MCF 10A (cell line): Measurements from ENCODE around the gene RYR1. TPM values are rescaled to one million over a fixed set of nuclear protein-coding genes. Genes with fewer than 3 reads are reported as not detected.
"Not testable (repeated sequence)": the region's sequence is repeated elsewhere in the genome, so short reads cannot be mapped to it uniquely, and the experiment has no call there.

ENCODE experiments used
- BruUV-seq: library from RNA; stranded (reverse); fragments of 400-500 nt; replicated peaks from 2 replicates; lab custom pipeline; 2021; lab: Mats Ljungman, UMichigan
- CTCF ChIA-PET: fragments of 300-600 bp; sonication (Branson Sonifier 250); formaldehyde crosslinking; extraction: SDS; loops from one replicate; lab custom pipeline; 2021; ENCODE audit warnings: antibody characterized with exemption, inconsistent platforms; lab: Yijun Ruan, JAX
- POLR2A ChIA-PET: fragments of 300-600, 350-650 bp; sonication (Branson Sonifier 250); formaldehyde crosslinking; extraction: SDS; loops from one replicate; lab custom pipeline; 2020; ENCODE audit warnings: antibody characterized with exemption, inconsistent platforms; lab: Yijun Ruan, JAX
- DNase-seq: peaks from one replicate; pipeline ENCODE4 v3.0.0-alpha.2; 2018; ENCODE audit not compliant: unreplicated experiment
- H3K27ac Mint-ChIP-seq: one replicate; pipeline ENCODE4 v1.8.0; 2022; ENCODE audit warnings: mild to moderate bottlenecking, low read depth, mixed read lengths; ENCODE audit not compliant: unreplicated experiment
- H3K27me3 Mint-ChIP-seq: one replicate; pipeline ENCODE4 v1.8.0; 2022; ENCODE audit warnings: mixed read lengths; ENCODE audit not compliant: insufficient read depth, unreplicated experiment
- H3K36me3 Mint-ChIP-seq: one replicate; pipeline ENCODE4 v1.8.0; 2022; ENCODE audit warnings: mild to moderate bottlenecking, moderate library complexity, mixed read lengths; ENCODE audit not compliant: insufficient read depth, unreplicated experiment
- H3K4me1 Mint-ChIP-seq: one replicate; pipeline ENCODE4 v1.8.0; 2022; ENCODE audit warnings: mixed read lengths; ENCODE audit not compliant: insufficient read depth, unreplicated experiment
- H3K4me3 Mint-ChIP-seq: one replicate; pipeline ENCODE4 v1.8.0; 2022; ENCODE audit warnings: mild to moderate bottlenecking, moderate library complexity, mixed read lengths; ENCODE audit not compliant: unreplicated experiment
- H3K9me3 Mint-ChIP-seq: one replicate; pipeline ENCODE4 v1.8.0; 2022; ENCODE audit warnings: mixed read lengths; ENCODE audit not compliant: unreplicated experiment
- intact Hi-C: fragments of 100-400 bp; cut with micrococcal nuclease; formaldehyde crosslinking; loops from 2 replicates; pipeline ENCODE4 v1.14.1; 2022
- total RNA-seq: library from RNA; stranded (reverse); gene quantifications from 2 replicates; pipeline ENCODE4 v1.2.3, GENCODE V29; 2022
- TF ChIP-seq, protein P1 (sequence below): fragments of 200-600 bp; IDR thresholded peaks from one replicate; pipeline ENCODE4 v1.8.0; 2022; ENCODE audit warnings: antibody characterized with exemption, mild to moderate bottlenecking; ENCODE audit not compliant: unreplicated experiment

RYR1 gene
- total RNA-seq, 1 experiment from 2014 or later = 0.28 TPM

- no peaks in the 10 kb centered on the region for H3K9me3 Mint-ChIP-seq
- peaks cover 10% of the 10 kb centered on the region for H3K4me1 Mint-ChIP-seq
- intact Hi-C loops = no loop called here
- no peaks in the 10 kb centered on the region for H3K27me3 Mint-ChIP-seq
- TF ChIP-seq, protein P1, sequence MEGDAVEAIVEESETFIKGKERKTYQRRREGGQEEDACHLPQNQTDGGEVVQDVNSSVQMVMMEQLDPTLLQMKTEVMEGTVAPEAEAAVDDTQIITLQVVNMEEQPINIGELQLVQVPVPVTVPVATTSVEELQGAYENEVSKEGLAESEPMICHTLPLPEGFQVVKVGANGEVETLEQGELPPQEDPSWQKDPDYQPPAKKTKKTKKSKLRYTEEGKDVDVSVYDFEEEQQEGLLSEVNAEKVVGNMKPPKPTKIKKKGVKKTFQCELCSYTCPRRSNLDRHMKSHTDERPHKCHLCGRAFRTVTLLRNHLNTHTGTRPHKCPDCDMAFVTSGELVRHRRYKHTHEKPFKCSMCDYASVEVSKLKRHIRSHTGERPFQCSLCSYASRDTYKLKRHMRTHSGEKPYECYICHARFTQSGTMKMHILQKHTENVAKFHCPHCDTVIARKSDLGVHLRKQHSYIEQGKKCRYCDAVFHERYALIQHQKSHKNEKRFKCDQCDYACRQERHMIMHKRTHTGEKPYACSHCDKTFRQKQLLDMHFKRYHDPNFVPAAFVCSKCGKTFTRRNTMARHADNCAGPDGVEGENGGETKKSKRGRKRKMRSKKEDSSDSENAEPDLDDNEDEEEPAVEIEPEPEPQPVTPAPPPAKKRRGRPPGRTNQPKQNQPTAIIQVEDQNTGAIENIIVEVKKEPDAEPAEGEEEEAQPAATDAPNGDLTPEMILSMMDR = no peak
- BruUV-seq = no TSS peak
- ChIA-PET POLR2A (no interaction called here), CTCF (no interaction called here)
- DNase-seq = no peak
- H3K4me3 Mint-ChIP-seq = no peak overlapping the region
- H3K27ac Mint-ChIP-seq = no peak overlapping the region
- peaks cover 15% of the 10 kb centered on the region for H3K36me3 Mint-ChIP-seq
Observed at GRCh38 chr19:38411041-38411712, 22.3 kb upstream of the RYR1 start.

DNA sequence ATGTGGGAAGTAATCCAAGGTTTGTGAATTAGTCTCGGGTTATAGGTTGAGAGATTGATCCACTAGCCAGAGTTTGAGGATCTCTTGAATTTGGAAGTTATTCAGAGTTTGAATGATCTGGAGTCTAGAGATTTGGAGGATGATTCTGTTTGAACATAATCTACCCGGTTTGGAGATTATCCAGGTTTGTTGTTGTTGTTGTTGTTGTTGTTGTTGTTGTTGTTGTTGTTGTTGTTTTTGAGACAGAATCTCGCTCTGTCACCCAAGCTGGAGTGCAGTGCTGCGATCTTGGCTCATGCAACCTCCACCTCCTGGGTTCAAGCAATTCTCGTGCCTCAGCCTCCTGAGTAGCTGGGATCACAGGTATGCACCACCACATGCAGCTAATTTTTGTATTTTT is 21.6 kb upstream of the RYR1 start:
- CTCF ChIA-PET = interaction anchor here (1.5 kb wide), 1 partner anchor 9 kb away, joined by 10 read pairs; the partner anchor contains the start of gene FAM98C
- Mint-ChIP-seq H3K4me1 (peaks cover 12% of the 10 kb centered on the region), H3K36me3 (peaks cover 13% of the 10 kb centered on the region)
- H3K27me3 Mint-ChIP-seq, H3K27ac Mint-ChIP-seq, POLR2A ChIA-PET, H3K4me3 Mint-ChIP-seq, H3K9me3 Mint-ChIP-seq, DNase-seq, intact Hi-C loops, BruUV-seq: not testable (repeated sequence)

GRCh38 chr19:38412491-38412890 is 21.0 kb upstream of the RYR1 start:
- H3K36me3 Mint-ChIP-seq = peaks cover 7% of the 10 kb centered on the region
- H3K4me3 Mint-ChIP-seq = no peak overlapping the region
- H3K9me3 Mint-ChIP-seq = no peaks in the 10 kb centered on the region
- no peak for DNase-seq
- H3K4me1 Mint-ChIP-seq = peaks cover 18% of the 10 kb centered on the region
- BruUV-seq = no TSS peak
- ChIA-PET CTCF (interaction anchor here (1.5 kb wide), 1 partner anchor 10 kb away, joined by 10 read pairs; the partner anchor contains the start of gene FAM98C), POLR2A (no interaction called here)
- peaks cover 8% of the 10 kb centered on the region for H3K27me3 Mint-ChIP-seq
- intact Hi-C loops = no loop called here
- H3K27ac Mint-ChIP-seq = no peak overlapping the region
- TF ChIP-seq, protein P1 = no peak

DNA sequence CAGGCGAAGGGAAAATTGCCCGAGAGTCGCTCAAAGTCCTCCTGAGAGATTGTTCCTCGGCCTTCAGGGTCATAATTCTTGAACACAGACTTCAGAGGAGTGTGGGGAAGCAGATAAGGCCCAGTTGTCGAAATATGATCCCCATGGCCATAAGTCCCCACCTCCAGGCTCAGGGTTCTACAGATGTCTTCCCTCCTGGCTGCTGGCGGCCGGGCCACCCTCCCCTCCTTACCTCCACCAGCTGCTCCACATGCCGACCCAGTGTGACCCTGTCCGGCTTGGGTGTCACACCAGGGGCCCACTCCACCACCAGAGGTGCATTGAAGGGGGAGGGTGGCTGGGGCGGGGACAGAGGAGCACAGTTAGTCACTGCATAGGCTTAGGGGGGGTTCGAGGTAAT is 20.5 kb upstream of the RYR1 start:
- no peak for DNase-seq
- TF ChIP-seq, protein P1 = no peak
- ChIA-PET POLR2A (no interaction called here), CTCF (interaction anchor here (1.0 to 1.5 kb wide), 2 partner anchors 10 kb away, joined by 9 to 10 read pairs; partner anchors contain the start of gene FAM98C)
- no TSS peak for BruUV-seq
- intact Hi-C loops = no loop called here
- peaks cover 13% of the 10 kb centered on the region for H3K27me3 Mint-ChIP-seq
- peaks cover 20% of the 10 kb centered on the region for H3K4me1 Mint-ChIP-seq
- peaks cover 3% of the 10 kb centered on the region for H3K36me3 Mint-ChIP-seq
- H3K9me3 Mint-ChIP-seq = no peaks in the 10 kb centered on the region
- H3K27ac Mint-ChIP-seq = no peak overlapping the region
- no peak overlapping the region for H3K4me3 Mint-ChIP-seq
